GM20000 (cell line): Measurements from ENCODE around the gene FNIP2.
A peak's percentile ranks its signal among the peaks of the same experiment; 100 is the strongest.

Experiments used
- DNase-seq: peaks from one replicate; pipeline ENCODE4 v3.0.0; 2012; ENCODE audit warnings: low spot score
- CTCF ChIP-seq: IDR thresholded peaks from 2 replicates; pipeline ENCODE4 v1.5.1; 2012; ENCODE audit warnings: mild to moderate bottlenecking, control low read depth; ENCODE audit errors: extremely low read depth, missing control alignments

FNIP2 gene

GRCh38 chr4:158767451-158767850 lies 1.4 kb upstream of the FNIP2 start:
- TF ChIP-seq CTCF, result no peak
- no peak for DNase-seq

DNA sequence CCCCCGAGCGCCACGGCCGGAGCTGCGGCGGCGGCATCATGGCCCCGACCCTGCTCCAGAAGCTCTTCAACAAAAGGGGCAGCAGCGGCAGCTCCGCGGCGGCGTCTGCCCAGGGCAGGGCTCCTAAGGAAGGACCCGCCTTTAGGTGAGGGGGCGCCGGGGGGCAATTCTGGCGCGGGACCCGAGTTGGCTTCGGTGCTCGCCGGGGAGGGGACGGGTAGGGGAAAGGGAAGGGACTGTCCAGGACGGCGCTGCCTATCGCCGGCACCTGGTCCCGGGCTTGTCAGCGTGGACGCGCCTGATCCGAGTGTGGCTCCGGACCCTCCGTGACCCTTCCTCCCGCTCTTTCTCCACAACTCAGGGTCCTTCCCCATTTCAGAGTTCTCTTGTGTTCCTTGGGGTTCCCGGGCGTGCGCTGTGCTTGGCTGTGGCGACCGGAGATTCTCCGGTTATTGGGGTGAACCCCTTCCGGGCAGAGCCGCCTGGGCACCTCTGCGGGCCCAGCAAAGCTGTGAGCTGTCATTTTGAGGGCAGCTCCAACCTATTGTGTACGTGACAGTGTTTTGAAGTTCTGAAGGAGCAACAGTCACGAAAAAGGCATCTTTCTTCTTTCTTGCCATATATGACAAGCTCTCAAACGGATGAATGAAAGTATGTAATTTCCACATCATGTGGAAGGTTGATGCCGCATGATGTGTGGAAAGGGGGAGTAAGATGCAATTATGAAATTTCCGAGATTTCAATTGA lies 522 bp downstream of the FNIP2 start:
- peak; percentile 47 for DNase-seq
- no peak for TF ChIP-seq CTCF

- no peak for DNase-seq
- no peak for TF ChIP-seq CTCF
Measured at GRCh38 chr4:158770671-158771070, 1.8 kb downstream of the FNIP2 start.

DNA sequence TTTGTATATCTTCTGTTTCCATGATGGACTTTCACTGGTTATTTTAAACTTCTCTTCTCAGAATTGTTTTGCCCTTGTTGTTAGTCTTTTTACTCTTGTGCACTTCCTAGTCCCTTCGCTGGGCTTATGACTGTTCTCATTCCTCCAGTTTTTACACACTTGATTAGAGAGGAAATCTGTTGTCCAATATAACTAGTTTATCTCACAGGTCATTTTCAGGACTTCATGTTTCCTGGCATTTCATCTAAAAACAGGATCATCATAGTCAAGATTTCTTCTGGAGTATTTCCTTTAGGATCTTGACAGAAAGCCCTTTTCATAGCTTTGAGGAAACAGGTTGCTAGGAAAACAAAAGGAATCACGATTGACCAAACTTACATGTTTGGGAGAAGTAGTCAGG lies 3.0 kb downstream of the FNIP2 start:
- TF ChIP-seq CTCF, result no peak
- DNase-seq, result no peak

- no peak for DNase-seq
- TF ChIP-seq CTCF, result no peak
Measured at GRCh38 chr4:158775091-158775651, 6.3 kb downstream of the FNIP2 start.

DNA sequence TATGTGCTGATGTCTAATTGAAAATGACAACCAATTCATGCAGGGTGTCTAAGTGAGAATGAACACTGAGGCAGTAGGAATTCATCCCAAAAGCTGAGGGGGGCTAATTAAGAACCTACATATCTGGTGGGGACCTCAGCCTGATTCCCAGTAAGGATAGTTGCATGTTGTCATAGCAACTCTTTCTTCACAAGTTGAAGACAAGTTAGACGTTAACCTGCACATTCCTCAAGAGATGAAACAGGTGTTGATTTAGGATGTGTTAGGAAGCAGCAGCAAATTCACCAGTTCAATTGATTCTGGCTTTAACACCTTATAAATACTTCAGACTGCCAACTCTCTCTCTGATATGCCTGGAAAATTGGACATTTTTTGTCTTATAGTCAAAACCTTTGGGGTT lies 7.3 kb downstream of the FNIP2 start:
- no peak for DNase-seq
- TF ChIP-seq CTCF, result no peak

- no peak for DNase-seq
- TF ChIP-seq CTCF, result no peak
Measured at GRCh38 chr4:158777423-158778155, 8.8 kb downstream of the FNIP2 start.
